WTC11 (cell line): Measurements from ENCODE around the gene TLE4.

ENCODE experiments used
- ARID4B ChIP-seq: sonication (generic); formaldehyde crosslinking; IDR thresholded peaks from 2 replicates; pipeline ENCODE4 v1.8.0; 2023; ENCODE audit warnings: missing genetic modification reagents, mild to moderate bottlenecking, borderline replicate concordance
- ATF2 ChIP-seq: sonication (generic); formaldehyde crosslinking; IDR thresholded peaks from 2 replicates; pipeline ENCODE4 v1.8.1; 2022; ENCODE audit warnings: low read depth, missing genetic modification reagents, borderline replicate concordance
- CTCF ChIP-seq: fragments of 200-600 bp; IDR thresholded peaks from 2 replicates; pipeline ENCODE4 v1.8.0; 2022; ENCODE audit warnings: antibody characterized with exemption
- E2F4 ChIP-seq: sonication (generic); formaldehyde crosslinking; IDR thresholded peaks from 2 replicates; pipeline ENCODE4 v1.8.1; 2022; ENCODE audit warnings: low read depth, mild to moderate bottlenecking, moderate library complexity, missing genetic modification reagents, borderline replicate concordance
- FOXJ3 ChIP-seq: sonication (generic); formaldehyde crosslinking; IDR thresholded peaks from 2 replicates; pipeline ENCODE4 v1.9.0; 2021; ENCODE audit warnings: missing genetic modification reagents, mild to moderate bottlenecking, borderline replicate concordance
- HMGXB4 ChIP-seq: sonication (generic); formaldehyde crosslinking; IDR thresholded peaks from 2 replicates; pipeline ENCODE4 v1.8.1; 2023; ENCODE audit warnings: mild to moderate bottlenecking, moderate library complexity, missing genetic modification reagents
- JAZF1 ChIP-seq: fragments of 250-450 bp; sonication (Bioruptor Pico); IDR thresholded peaks from 2 replicates; pipeline ENCODE4 v1.9.0; 2021; ENCODE audit warnings: moderate library complexity, mild to moderate bottlenecking, inconsistent platforms
- JUN ChIP-seq: sonication (generic); formaldehyde crosslinking; IDR thresholded peaks from 2 replicates; pipeline ENCODE4 v1.8.0; 2023; ENCODE audit warnings: mild to moderate bottlenecking, missing genetic modification reagents
- MAX ChIP-seq: sonication (generic); formaldehyde crosslinking; IDR thresholded peaks from 2 replicates; pipeline ENCODE4 v1.8.0; 2022; ENCODE audit warnings: mild to moderate bottlenecking, missing genetic modification reagents
- SP1 ChIP-seq: sonication (generic); formaldehyde crosslinking; conservative IDR thresholded peaks from 2 replicates; pipeline ENCODE4 v1.8.1; 2022; ENCODE audit warnings: missing genetic modification reagents
- ZBTB21 ChIP-seq: sonication (generic); formaldehyde crosslinking; IDR thresholded peaks from 2 replicates; pipeline ENCODE4 v1.8.1; 2023; ENCODE audit warnings: mild to moderate bottlenecking, missing genetic modification reagents, borderline replicate concordance

GRCh38 chr9:79664375-79664831, 92.6 kb downstream of the TLE4 start:
- TF ChIP-seq ARID4B (CRISPR knock-in tag) (no peak), ATF2 (CRISPR knock-in tag) (no peak), ZBTB21 (CRISPR knock-in tag) (no peak), E2F4 (no peak), JAZF1 (CRISPR knock-in tag) (no peak), JUN (CRISPR knock-in tag) (no peak), CTCF (no peak), FOXJ3 (no peak), HMGXB4 (CRISPR knock-in tag) (no peak), MAX (CRISPR knock-in tag) (no peak), SP1 (CRISPR knock-in tag) (no peak)
